ENCODE measurements around the gene MN1. TPM values are rescaled to one million over a fixed set of nuclear protein-coding genes. Genes with fewer than 3 reads are reported as not detected.
A peak's percentile ranks its signal among the peaks of the same experiment; 100 is the strongest.

MN1 gene
- total and polyA plus RNA-seq, 2 donors (not counting 1 experiment from before 2014, with no cell fraction given): 2.8 to 7.4 TPM

DNA sequence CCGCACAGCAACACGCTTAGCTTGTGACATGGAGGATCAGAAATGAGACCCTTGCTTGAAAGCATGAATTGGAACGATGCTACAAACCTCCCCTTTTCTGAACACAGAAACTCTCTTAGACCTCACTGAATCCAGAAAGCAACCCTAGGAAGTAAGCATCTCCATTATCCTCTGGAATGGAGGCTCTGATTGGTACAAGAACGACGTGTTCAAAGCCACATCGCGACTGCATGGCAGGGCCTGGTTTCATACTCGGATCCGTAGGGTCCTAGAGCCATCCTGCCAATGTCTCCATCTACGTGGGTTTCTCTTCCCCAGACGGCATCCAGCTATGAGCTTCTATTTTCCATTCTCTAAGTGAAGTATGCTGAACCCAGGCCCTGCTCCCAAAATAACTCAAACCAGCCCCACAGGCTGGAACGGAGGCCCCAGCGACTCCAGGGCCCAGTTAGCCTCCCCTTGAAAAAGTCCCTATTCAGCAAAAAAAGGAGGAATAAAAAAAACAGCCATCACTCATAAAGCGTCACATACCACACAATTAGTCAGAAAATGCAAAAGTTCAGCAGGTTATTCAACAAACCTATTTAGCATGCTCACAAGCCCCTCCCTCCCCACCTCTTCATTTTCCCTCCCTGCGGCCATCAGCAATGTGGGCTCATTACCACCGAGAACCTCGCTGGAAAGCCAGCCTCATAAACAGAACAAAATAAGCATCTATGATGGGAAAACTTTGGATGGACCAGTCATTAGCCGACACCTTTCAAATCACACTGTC is 7.1 kb upstream of the MN1 start:
- Histone ChIP-seq H3K9me3 (ENCODE audit: control insufficient read depth, insufficient read depth, low read depth, low read length) (no peaks in the 10 kb centered on the region), H2AFZ (ENCODE audit: low read length) (no peak overlapping the region), H4K20me1 (ENCODE audit: control insufficient read depth, extremely low read depth, insufficient read depth, low read length) (no peaks in the 10 kb centered on the region), H3K4me1 (ENCODE audit: control insufficient read depth, extremely low read depth, insufficient read depth, low read length) (peaks cover 10% of the 10 kb centered on the region), H3K4me3 (replicated peaks in 1 of 4; ENCODE audit: control extremely low read depth in 1 of 4, insufficient read depth in 1 of 4, low read depth in 3 of 4, low read length in 4 of 4) (no peak overlapping the region), H3K4me2 (ENCODE audit: extremely low read depth, insufficient read depth, low read length) (no peak overlapping the region), H3K27ac (ENCODE audit: insufficient read depth, low read length) (no peak overlapping the region), H3K9ac (ENCODE audit: insufficient read depth, low read length) (no peak overlapping the region), H3K36me3 (ENCODE audit: control insufficient read depth, insufficient read depth, low read length) (no peaks in the 10 kb centered on the region), H3K79me2 (ENCODE audit: control insufficient read depth, insufficient read depth, low read length) (no peaks in the 10 kb centered on the region), H3K27me3 (ENCODE audit: control insufficient read depth, insufficient read depth, low read length) (peaks cover 8% of the 10 kb centered on the region)
- TF ChIP-seq EZH2 (IDR thresholded peaks at IDR 0.05; ENCODE audit: low read length, missing control alignments): no peak
- TF ChIP-seq, protein P1, sequence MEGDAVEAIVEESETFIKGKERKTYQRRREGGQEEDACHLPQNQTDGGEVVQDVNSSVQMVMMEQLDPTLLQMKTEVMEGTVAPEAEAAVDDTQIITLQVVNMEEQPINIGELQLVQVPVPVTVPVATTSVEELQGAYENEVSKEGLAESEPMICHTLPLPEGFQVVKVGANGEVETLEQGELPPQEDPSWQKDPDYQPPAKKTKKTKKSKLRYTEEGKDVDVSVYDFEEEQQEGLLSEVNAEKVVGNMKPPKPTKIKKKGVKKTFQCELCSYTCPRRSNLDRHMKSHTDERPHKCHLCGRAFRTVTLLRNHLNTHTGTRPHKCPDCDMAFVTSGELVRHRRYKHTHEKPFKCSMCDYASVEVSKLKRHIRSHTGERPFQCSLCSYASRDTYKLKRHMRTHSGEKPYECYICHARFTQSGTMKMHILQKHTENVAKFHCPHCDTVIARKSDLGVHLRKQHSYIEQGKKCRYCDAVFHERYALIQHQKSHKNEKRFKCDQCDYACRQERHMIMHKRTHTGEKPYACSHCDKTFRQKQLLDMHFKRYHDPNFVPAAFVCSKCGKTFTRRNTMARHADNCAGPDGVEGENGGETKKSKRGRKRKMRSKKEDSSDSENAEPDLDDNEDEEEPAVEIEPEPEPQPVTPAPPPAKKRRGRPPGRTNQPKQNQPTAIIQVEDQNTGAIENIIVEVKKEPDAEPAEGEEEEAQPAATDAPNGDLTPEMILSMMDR (conservative IDR thresholded peaks at IDR 0.05 in 1 of 2, IDR thresholded peaks at IDR 0.05 in 1 of 2; ENCODE audit: low read depth in 1 of 2, low read length in 2 of 2): no peak
- DNase-seq (ENCODE audit: low read depth in 2 of 2): no peak

DNA sequence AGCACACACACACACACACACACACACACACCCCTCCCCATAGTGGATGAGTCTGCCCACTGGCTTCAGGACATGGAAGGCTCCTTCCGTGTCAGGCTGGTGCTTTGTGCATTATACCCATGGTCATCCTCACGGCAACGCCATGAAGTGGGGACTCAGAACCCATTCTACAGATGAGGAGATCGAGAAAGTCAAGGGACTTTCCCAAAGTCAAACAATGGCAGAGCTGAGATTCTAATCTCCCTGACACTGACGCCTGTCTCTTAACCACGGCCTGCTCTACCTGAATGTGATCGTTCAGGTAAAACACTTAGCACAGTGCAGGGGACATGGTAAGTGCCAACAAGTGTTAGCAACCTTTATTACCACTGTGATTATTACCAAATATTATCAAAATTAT is 4.3 kb upstream of the MN1 start:
- TF ChIP-seq EZH2 (IDR thresholded peaks at IDR 0.05; ENCODE audit: low read length, missing control alignments): no peak
- Histone ChIP-seq H3K36me3 (ENCODE audit: control insufficient read depth, insufficient read depth, low read length) (no peaks in the 10 kb centered on the region), H3K4me1 (ENCODE audit: control insufficient read depth, extremely low read depth, insufficient read depth, low read length) (peaks cover 6% of the 10 kb centered on the region), H3K4me2 (ENCODE audit: extremely low read depth, insufficient read depth, low read length) (no peak overlapping the region), H3K9me3 (ENCODE audit: control insufficient read depth, insufficient read depth, low read depth, low read length) (no peaks in the 10 kb centered on the region), H3K27ac (ENCODE audit: insufficient read depth, low read length) (no peak overlapping the region), H3K79me2 (ENCODE audit: control insufficient read depth, insufficient read depth, low read length) (no peaks in the 10 kb centered on the region), H3K27me3 (ENCODE audit: control insufficient read depth, insufficient read depth, low read length) (peaks cover 8% of the 10 kb centered on the region), H2AFZ (ENCODE audit: low read length) (no peak overlapping the region), H3K4me3 (replicated peaks in 1 of 4; ENCODE audit: control extremely low read depth in 1 of 4, insufficient read depth in 1 of 4, low read depth in 3 of 4, low read length in 4 of 4) (no peak overlapping the region), H3K9ac (ENCODE audit: insufficient read depth, low read length) (no peak overlapping the region), H4K20me1 (ENCODE audit: control insufficient read depth, extremely low read depth, insufficient read depth, low read length) (no peaks in the 10 kb centered on the region)
- DNase-seq (ENCODE audit: low read depth in 2 of 2): no peak

DNA sequence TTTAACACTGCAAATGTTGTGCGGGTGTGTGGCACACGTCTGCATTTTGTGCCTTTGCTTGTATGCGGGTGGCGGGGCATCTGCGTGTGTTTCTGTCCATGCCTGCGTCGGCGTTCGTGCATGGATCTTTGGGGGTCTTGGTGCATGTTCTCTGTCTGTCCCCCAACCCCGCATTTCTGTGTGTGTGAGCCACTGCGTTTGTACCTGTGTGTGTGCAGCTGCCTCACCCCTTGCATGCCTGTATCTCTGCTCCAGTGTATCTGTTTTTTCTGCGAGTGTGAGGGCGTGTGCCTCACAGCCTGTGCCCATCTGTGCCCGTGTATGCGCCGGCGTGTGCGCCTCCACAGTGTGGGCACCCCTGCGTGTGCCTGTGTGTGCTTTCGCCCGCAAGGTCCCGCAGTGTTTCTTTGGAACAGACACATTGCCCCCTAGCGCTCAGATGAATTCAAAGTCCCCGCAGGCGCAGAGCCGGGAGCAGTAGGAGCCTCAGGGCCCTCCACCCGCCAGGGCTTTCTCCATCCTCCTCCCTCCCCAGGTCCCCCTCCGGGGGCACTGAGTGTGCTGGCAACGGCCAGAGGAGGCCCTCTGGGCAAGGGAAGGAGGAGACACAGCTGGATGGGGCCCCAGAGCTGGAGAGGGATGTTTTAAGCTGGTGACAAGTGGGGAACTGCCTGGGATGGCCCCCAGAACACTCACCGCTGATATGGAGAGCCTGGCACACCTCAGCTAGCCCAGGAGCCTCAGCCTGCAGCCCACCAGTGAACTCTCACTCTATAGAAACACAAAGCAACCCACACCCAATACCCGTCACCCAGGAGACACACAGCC is 3.1 kb upstream of the MN1 start:
- DNase-seq (ENCODE audit: low read depth in 2 of 2): peak; percentile 58 to 67
- H3K27ac ChIP-seq (ENCODE audit: insufficient read depth, low read length): no peak overlapping the region
- peaks cover 3% of the 10 kb centered on the region for H3K4me1 ChIP-seq (ENCODE audit: control insufficient read depth, extremely low read depth, insufficient read depth, low read length)
- H3K4me2 ChIP-seq (ENCODE audit: extremely low read depth, insufficient read depth, low read length): no peak overlapping the region
- H3K4me3 ChIP-seq (replicated peaks in 1 of 4; ENCODE audit: control extremely low read depth in 1 of 4, insufficient read depth in 1 of 4, low read depth in 3 of 4, low read length in 4 of 4): no peak overlapping the region
- H3K9me3 ChIP-seq (ENCODE audit: control insufficient read depth, insufficient read depth, low read depth, low read length): no peaks in the 10 kb centered on the region
- H3K36me3 ChIP-seq (ENCODE audit: control insufficient read depth, insufficient read depth, low read length): no peaks in the 10 kb centered on the region
- peaks cover 8% of the 10 kb centered on the region for H3K27me3 ChIP-seq (ENCODE audit: control insufficient read depth, insufficient read depth, low read length)
- TF ChIP-seq EZH2 (IDR thresholded peaks at IDR 0.05; ENCODE audit: low read length, missing control alignments): peak; percentile 40
- TF ChIP-seq, protein P1 (conservative IDR thresholded peaks at IDR 0.05 in 1 of 2, IDR thresholded peaks at IDR 0.05 in 1 of 2; ENCODE audit: low read depth in 1 of 2, low read length in 2 of 2): peak; percentile 59 to 69
- H2AFZ ChIP-seq (ENCODE audit: low read length): no peak overlapping the region
- H4K20me1 ChIP-seq (ENCODE audit: control insufficient read depth, extremely low read depth, insufficient read depth, low read length): no peaks in the 10 kb centered on the region
- no peak overlapping the region for H3K9ac ChIP-seq (ENCODE audit: insufficient read depth, low read length)
- no peaks in the 10 kb centered on the region for H3K79me2 ChIP-seq (ENCODE audit: control insufficient read depth, insufficient read depth, low read length)
